CD4-positive, alpha-beta T cell treated with Interferon gamma for 1 hour (primary cell): ENCODE measurements around the gene UNC13C.

ENCODE experiments used
- DNase-seq: peaks from one replicate; pipeline ENCODE4 v3.0.0-alpha.2; 2020

The UNC13C gene

DNA sequence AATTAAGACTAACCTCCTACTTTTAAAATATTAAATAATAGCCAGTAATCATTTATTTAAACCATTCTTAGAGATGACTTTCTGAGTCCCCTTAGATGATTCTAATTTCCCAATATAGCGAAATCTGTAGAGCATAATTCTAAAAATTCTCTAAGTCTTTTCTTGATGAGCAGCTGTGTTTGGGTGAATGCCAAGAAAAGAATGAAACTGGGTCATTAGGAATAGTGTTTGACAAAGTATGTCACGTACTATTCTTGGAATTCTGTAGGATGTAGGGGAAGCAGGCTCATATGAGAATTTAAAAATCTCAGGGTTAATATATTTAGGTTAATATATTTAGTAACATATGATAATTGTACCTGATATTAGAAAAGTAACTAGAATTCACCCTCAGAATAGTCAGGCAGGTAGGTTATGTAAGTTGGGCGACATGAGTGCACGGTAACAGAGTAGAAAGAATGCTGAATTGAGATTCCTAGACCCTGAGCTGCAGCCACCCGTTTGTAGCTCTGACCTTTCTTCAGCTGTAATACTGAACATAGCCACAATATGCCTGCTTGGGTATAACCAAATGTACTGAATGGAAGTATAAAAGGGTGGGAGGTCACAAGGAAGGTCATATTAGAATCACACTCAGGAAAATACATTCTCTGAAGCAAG, 524.3 kb downstream of the UNC13C start:
- DNase-seq: no peak

DNA sequence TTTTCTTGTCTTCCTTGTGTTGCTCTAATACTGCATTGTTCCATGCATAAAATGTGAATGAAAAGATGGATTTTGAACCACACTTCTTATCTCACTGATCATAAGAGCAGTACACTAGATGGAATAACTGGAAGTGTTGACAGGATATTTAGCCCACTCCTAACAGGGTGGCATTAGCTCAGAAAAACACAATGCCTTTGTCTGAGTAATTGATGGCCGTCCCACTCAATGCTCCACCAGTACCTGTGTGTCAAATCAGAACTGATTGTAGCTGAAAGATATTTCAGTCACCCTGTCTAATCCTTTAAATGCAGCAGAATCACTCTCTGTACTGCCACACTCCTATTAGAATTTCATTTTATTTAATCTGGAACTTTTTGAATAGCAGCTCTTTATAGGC, 526.5 kb downstream of the UNC13C start:
- DNase-seq: no peak

GRCh38 chr15:54506977-54507524, 528.8 kb downstream of the UNC13C start:
- no peak for DNase-seq

- DNase-seq: no peak
Observed at GRCh38 chr15:54514601-54515000, 536.4 kb downstream of the UNC13C start.

DNA sequence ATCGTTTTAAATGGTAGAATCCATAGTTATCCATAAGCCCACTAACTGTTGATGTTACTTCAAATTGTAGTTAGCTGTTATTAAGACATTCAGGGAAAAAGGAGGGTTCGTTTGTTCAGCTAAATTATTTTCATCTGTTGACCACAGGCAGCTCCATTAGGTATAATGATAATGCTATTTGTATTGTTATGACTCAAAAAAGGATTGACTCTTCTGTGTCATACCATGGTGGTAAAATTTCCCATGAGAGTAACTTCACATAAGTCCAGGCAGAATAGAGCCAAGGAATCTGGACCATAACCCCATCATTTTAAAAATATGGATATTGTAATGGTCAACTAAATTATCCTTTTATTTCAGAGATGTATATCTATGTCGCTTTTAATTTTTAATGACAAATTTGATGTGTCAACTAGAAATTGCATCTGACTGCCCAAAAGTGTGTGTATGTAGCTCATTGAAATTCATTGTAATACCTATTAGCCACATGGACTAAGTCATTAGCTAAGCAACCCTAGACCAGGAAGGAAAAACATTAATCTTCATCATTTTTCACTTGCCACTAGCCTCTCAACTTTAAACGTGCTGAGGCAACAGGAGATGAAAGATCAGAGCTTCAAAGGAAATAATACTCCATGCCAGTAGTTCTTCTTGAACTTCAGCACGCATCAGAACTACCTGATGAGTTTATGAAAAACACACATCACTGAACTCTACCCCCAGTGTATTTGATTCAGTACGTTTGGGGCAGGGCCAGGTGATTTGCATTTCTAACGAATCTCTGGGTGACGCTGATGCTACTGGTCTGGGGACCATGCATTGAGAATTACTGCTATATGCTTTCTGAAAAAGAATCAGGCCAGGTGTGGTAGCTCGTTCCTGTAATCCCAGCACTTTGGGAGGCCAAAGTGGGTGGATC, 537.7 kb downstream of the UNC13C start:
- no peak for DNase-seq

DNA sequence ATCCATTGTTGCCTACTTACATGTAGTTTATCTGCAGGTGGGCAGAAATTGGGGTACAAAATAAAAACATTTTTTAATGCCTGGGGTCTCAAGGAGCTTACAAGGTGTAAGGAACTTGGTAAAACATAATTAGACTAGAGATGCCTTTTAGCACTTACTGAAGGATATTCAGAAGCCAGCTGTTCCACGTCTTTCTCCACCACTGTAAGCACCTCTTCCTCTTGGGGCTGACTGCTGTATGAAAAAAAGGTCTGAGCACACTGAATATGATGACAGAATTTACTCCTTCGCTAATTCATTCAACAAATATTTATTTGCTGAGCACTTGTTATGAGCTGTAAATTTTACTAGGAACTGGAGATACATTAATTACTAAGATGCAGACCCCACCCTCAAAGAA, 539.1 kb downstream of the UNC13C start:
- DNase-seq: no peak

GRCh38 chr15:54518156-54518882, 540.1 kb downstream of the UNC13C start:
- DNase-seq: no peak

DNA sequence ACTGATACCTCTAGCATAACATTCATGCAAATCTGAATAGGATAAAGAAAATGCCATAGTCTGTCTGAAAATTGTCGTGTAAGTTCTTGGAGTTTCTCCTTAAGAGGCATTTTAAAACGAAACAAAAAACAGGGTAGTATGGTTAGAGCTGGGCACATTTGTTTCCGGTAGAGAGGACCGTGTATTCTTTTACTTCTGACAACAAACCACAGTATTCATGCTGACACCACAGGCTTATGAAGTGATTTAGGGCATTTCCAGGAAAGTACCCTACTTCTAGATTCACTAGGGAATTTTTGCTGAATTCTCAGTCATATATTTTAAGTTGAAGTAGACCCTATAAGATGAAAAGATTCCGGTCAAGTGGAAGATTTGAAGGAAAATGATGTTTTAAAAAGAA, 541.3 kb downstream of the UNC13C start:
- no peak for DNase-seq

- DNase-seq: no peak
Observed at GRCh38 chr15:54520616-54521015, 542.4 kb downstream of the UNC13C start.

DNA sequence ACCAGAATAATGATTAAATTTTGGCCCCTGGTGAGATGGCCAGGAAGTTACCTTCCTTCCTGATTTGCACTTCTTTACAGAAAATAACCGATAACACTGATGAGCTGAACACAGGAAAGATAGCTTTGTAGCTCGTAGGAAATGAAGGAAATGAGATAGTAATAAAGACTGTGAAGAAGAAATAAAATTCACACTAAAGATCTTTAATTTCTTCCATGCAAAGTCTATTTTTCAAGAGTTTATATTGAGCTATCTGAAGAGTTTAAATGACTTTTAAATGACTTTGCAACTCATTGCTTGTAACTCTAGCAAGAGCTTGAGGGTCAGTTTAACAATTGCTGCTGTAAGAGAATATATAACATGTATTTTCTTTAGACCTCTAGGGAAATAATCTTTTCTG, 543.0 kb downstream of the UNC13C start:
- DNase-seq: no peak

DNA sequence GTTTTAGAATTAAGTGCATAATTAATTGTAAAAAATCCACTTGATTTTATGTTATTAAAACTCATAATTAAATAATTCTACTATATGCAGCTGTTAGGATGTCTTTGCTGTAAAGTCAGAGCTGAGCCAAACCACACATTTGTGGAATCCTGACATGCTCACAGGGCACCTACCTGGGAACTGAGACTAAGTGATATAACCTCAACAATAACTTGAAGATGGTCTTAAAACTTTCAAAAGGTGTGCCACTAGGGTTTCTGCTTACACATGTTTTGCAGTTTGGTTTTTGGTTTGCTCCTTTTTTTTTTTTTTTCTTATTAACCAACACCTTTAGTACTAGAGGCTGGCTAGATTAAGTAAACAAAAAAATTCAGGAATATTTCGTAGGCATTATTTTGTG, 549.8 kb downstream of the UNC13C start:
- no peak for DNase-seq

- no peak for DNase-seq
Observed at GRCh38 chr15:54540721-54541120, 562.5 kb downstream of the UNC13C start.

DNA sequence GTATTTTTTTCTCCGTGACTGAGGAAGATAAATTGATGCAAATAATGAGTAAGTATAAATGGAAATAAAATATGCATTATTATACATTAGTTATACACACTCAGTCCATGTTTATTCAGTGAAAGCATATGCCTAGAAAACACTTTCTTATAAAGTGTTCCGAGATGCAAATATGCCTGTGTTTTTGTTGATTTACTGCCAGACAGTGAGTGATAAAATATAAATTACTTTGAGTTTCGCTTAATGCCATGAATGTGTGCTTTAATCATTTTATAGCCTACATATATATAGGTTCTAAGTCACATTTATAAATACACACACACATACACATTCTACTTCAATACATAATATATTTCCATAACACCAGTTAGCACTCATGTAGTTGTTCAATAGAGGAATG, 569.2 kb downstream of the UNC13C start:
- no peak for DNase-seq

DNA sequence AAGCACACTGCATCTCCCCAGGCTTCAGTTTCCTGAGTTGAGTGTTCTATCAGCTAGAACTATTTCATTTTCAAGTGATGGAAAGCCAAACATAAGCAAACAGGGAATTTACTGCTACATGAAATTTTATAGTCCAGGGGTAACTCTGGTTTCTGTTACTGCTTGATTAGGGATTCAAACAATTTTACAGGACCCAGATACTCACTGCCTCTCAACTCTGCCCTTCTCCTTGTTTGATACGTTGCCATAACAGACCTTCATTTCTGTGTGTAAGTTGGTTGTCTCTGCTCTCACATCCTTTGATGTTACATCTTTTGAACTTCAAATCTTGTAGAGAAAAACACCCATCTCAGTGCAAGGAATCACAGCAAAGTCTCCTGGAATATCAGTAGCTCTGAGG, 572.7 kb downstream of the UNC13C start:
- DNase-seq: no peak

- no peak for DNase-seq
Observed at GRCh38 chr15:54556231-54556630, 578.0 kb downstream of the UNC13C start.

DNA sequence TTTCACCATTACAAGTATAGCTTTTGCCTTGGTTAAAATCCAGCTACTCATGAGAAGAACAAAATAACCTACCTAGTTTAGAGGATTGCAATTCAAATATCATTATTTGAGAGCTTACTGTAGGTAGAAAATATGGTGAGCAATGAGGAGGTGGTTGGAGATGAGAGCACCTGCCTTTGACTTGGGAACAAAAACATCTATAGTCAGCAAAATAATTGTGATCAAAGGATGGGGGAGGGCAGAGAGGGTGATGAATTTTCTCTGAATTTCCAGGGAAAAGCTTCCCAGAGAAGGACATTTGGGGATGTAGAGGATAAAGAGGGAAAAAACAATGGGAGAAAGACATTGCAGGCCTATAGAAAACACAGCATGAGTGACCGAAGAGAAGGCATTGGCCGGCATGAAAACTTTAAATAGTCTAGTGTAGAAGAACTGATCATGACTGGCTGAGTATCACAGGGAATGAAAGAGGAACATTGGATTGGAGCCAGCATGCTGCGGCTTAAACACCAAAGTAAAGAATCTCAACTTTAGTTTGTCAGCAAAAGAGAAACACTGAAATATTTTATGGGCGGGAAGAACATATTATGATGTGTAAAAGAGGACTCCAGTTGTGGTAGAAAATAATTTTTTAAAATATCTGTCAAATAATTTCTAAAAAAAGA, 581.3 kb downstream of the UNC13C start:
- no peak for DNase-seq

GRCh38 chr15:54560417-54560816, 582.2 kb downstream of the UNC13C start:
- no peak for DNase-seq

DNA sequence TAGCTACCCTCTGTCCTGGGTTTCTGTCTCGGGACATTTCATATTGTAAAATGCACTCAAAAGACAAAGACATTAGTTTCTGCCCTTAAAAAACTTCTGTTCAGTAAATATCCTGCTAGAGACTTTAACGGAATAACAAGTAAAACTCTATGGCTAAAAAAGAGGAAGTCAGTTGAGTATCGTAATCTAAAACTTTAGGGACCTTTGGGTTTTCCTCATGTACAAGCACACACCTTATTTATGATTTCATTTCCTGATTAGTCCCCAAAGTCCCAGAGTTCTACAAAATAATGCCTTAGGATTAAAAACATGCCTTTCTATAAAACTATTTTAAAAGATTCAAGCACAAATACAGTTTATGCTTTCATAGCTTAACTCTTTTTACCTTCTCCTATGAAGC, 585.9 kb downstream of the UNC13C start:
- no peak for DNase-seq

GRCh38 chr15:54566654-54567053, 588.4 kb downstream of the UNC13C start:
- no peak for DNase-seq

- DNase-seq: no peak
Observed at GRCh38 chr15:54567408-54568035, 589.3 kb downstream of the UNC13C start.

- DNase-seq: no peak
Observed at GRCh38 chr15:54568381-54568780, 590.1 kb downstream of the UNC13C start.

- DNase-seq: no peak
Observed at GRCh38 chr15:54571576-54571975, 593.3 kb downstream of the UNC13C start.
